ENCODE results near the gene ZNF503. TPM values are rescaled to one million over a fixed set of nuclear protein-coding genes. Genes with fewer than 3 reads are reported as not detected.
"Not testable (repeated sequence)": the region's sequence is repeated elsewhere in the genome, so short reads cannot be mapped to it uniquely, and the experiment has no call there.

The ZNF503 gene
- total RNA-seq, 1 experiment from 2014 or later = 1.9 TPM

DNA sequence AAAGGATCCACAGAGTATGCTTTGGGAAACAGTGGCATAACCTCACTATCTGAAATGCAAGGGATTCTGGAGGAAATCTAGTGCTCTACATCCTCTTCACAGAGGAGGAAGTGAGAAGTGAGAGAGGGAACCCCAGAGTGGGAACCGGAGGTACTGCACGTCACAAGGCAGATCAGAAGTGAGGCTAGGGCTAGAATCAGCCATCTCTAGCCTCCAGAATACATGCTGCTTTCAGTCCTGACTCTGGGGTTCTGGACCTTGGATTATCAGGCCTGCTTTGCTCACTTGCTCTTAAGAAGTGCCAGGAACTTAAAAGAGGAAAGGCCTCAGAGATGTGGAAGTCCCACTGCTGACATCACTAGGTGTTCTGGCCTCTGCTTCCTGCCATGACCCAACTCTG lies 25.7 kb downstream of the ZNF503 start:
- H3K27me3 ChIP-seq = peaks cover 3% of the 10 kb centered on the region; the same call in 1 of the 2 replicates
- H3K9me3 ChIP-seq (replicated peaks) = no peaks in the 10 kb centered on the region
- H3K4me3 ChIP-seq = no peak overlapping the region
- H3K27ac ChIP-seq = no peak overlapping the region
- H3K36me3 ChIP-seq = no peaks in the 10 kb centered on the region
- DNase-seq = no peak
- H3K4me1 ChIP-seq = no peaks in the 10 kb centered on the region

- Histone ChIP-seq H3K4me1 (no peaks in the 10 kb centered on the region), H3K9me3 (replicated peaks) (no peaks in the 10 kb centered on the region; the same call in 1 of the 2 replicates), H3K4me3 (no peak overlapping the region), H3K27ac (no peak overlapping the region), H3K27me3 (peaks cover 3% of the 10 kb centered on the region; the same call in 1 of the 2 replicates), H3K36me3 (no peaks in the 10 kb centered on the region)
- DNase-seq = no peak
These were observed 30.6 kb downstream of the ZNF503 start for GRCh38 chr10:75371010-75371409.

DNA sequence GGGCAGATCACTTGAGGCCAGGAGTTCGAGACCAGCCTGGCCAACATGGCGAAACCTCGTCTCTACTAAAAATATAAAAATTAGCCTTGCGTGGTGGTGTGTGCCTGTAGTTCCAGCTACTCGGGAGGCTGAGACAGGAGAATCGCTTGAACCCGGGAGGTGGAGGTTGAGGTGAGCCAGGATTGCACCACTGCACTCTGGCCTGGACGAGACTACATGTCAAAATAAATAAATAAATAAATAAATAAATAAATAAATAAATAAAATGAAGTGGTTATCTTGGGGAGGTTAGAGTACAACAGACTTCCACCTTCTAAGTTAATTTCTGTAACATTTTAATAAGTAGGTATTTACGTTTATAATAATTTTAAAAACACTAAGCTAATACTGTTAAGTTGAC lies 31.7 kb downstream of the ZNF503 start:
- not testable (repeated sequence) for H3K4me1 ChIP-seq; H3K27me3 ChIP-seq; DNase-seq; H3K36me3 ChIP-seq; H3K27ac ChIP-seq; H3K9me3 ChIP-seq (replicated peaks); H3K4me3 ChIP-seq

DNA sequence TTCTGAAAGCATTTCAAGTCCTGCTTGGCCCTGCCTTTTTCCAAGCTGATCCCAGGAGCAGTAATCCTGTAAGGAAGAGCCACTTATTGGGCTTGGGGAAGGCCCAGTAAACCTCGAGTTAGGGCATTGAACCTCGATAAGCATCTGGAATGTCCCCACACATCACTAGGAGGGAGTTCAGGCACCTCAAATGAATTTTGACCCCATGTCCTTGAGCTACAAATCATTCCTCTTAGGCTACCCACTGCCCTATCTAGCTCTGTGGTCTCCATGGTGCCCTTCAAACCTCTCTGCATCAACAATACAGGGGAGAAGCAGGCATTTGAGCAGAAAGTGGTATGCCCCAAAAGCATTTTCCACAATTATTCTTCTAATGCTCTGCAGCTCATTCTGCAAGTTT lies 33.7 kb downstream of the ZNF503 start:
- DNase-seq = no peak
- Histone ChIP-seq H3K27ac (no peak overlapping the region), H3K27me3 (peaks cover 12% of the 10 kb centered on the region), H3K36me3 (no peaks in the 10 kb centered on the region), H3K4me3 (no peak overlapping the region), H3K4me1 (no peaks in the 10 kb centered on the region), H3K9me3 (replicated peaks) (no peaks in the 10 kb centered on the region; the same call in 1 of the 2 replicates)

GRCh38 chr10:75367021-75367487 lies 34.5 kb downstream of the ZNF503 start:
- Histone ChIP-seq H3K27ac (no peak overlapping the region), H3K27me3 (peaks cover 12% of the 10 kb centered on the region), H3K36me3 (no peaks in the 10 kb centered on the region), H3K9me3 (replicated peaks) (no peaks in the 10 kb centered on the region; the same call in 1 of the 2 replicates), H3K4me1 (no peaks in the 10 kb centered on the region), H3K4me3 (no peak overlapping the region)
- DNase-seq = no peak

DNA sequence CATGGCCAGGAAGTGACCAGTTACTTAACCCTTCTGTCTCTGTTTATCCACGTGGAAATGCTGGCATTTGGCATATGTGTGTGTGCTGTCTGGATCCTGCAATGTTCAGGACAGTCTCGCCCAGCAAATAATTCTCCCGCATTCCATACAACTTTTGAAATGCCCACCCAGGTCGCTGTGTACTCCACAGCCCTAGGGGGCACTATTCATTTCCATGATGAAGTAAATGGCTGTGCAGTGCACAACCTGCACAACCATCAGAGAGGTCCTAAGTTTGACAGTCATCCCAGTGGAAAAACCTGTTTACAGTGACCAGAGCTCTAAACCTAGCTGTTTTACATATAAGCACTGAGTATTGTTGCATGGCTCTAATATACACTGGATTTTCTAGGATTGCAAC lies 38.1 kb downstream of the ZNF503 start:
- no peak for DNase-seq
- H3K9me3 ChIP-seq (replicated peaks) = no peaks in the 10 kb centered on the region
- H3K27ac ChIP-seq = no peak overlapping the region
- H3K4me3 ChIP-seq = no peak overlapping the region
- peaks cover 9% of the 10 kb centered on the region for H3K27me3 ChIP-seq
- no peaks in the 10 kb centered on the region for H3K36me3 ChIP-seq
- peaks cover 10% of the 10 kb centered on the region for H3K4me1 ChIP-seq

DNA sequence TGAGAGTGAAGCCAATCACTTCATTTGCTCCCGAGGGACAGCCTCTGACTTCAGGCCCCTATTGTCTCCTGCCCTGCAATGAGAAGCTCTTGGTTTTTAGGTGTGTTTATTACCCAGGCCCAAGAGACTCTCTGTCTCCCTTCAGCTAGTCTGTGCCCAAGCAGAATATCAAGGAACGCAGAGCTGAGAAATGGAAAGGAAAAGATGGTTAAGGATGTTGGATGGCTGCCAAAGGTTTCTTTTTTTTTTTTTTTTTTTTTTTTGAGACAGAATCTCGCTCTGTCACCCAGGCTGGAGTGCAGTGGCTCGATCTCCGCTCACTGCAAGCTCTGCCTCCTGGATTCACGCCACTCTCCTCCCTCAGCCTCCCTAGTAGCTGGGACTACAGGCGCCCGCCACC lies 41.7 kb downstream of the ZNF503 start:
- peak overlapping the region; percentile 72 for H3K27ac ChIP-seq
- H3K9me3 ChIP-seq (replicated peaks) = not testable (repeated sequence)

GRCh38 chr10:75358835-75359421 lies 42.6 kb downstream of the ZNF503 start:
- Histone ChIP-seq H3K9me3 (replicated peaks) (no peaks in the 10 kb centered on the region), H3K4me3 (no peak overlapping the region), H3K27me3 (no peaks in the 10 kb centered on the region; the same call in 1 of the 2 replicates), H3K27ac (peak overlapping the region; percentile 72), H3K36me3 (no peaks in the 10 kb centered on the region), H3K4me1 (peaks cover 14% of the 10 kb centered on the region)
- peak; percentile 64 for DNase-seq

More for the DNA sequence above, 41.7 kb downstream of the ZNF503 start:
- H3K4me1 ChIP-seq = peaks cover 14% of the 10 kb centered on the region
- not testable (repeated sequence) for H3K27me3 ChIP-seq, H3K36me3 ChIP-seq, H3K4me3 ChIP-seq, DNase-seq

GRCh38 chr10:75358132-75358531 lies 43.4 kb downstream of the ZNF503 start:
- H3K36me3 ChIP-seq = no peaks in the 10 kb centered on the region
- peak overlapping the region; percentile 72 for H3K27ac ChIP-seq
- no peaks in the 10 kb centered on the region for H3K27me3 ChIP-seq
- peaks cover 17% of the 10 kb centered on the region for H3K4me1 ChIP-seq
- no peak overlapping the region for H3K4me3 ChIP-seq
- DNase-seq = no peak
- no peaks in the 10 kb centered on the region for H3K9me3 ChIP-seq (replicated peaks)

GRCh38 chr10:75357500-75357899 lies 44.1 kb downstream of the ZNF503 start:
- Histone ChIP-seq H3K9me3 (replicated peaks) (no peaks in the 10 kb centered on the region), H3K4me1 (peaks cover 21% of the 10 kb centered on the region), H3K4me3 (no peak overlapping the region), H3K27me3 (no peaks in the 10 kb centered on the region), H3K27ac (no peak overlapping the region), H3K36me3 (no peaks in the 10 kb centered on the region)
- DNase-seq = no peak

GRCh38 chr10:75356484-75356883 lies 45.1 kb downstream of the ZNF503 start:
- Histone ChIP-seq H3K4me1 (peaks cover 27% of the 10 kb centered on the region), H3K4me3 (no peak overlapping the region), H3K36me3 (no peaks in the 10 kb centered on the region), H3K9me3 (replicated peaks) (no peaks in the 10 kb centered on the region), H3K27ac (no peak overlapping the region), H3K27me3 (no peaks in the 10 kb centered on the region)
- no peak for DNase-seq

GRCh38 chr10:75355706-75356105 lies 45.9 kb downstream of the ZNF503 start:
- DNase-seq = no peak
- Histone ChIP-seq H3K36me3 (no peaks in the 10 kb centered on the region), H3K27me3 (no peaks in the 10 kb centered on the region), H3K4me3 (no peak overlapping the region), H3K27ac (no peak overlapping the region), H3K9me3 (replicated peaks) (no peaks in the 10 kb centered on the region), H3K4me1 (peaks cover 27% of the 10 kb centered on the region)

DNA sequence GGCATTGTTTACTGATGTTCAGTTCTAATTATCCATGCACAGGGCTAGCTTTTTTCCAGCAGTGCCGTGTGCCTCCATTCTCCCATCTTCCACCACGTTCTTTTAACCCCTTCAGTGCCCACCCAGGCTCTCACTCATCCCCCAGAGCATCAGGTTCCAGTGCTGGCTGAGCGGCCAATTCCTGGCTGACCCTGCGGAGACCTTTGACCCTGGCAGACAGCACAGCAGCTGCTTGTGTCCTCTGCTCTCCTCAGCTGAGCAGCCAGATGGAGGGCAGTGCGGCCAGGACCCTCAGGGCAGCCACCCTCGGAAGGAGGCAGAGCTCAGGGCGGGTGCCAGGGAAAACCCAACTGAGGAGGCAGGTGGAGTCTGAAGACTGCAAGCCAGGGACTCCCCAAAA lies 48.4 kb downstream of the ZNF503 start:
- H3K9me3 ChIP-seq (replicated peaks) = no peaks in the 10 kb centered on the region
- H3K27me3 ChIP-seq = no peaks in the 10 kb centered on the region
- H3K4me1 ChIP-seq = peaks cover 14% of the 10 kb centered on the region
- no peak overlapping the region for H3K4me3 ChIP-seq
- peak overlapping the region; percentile 25 for H3K27ac ChIP-seq
- no peak for DNase-seq
- H3K36me3 ChIP-seq = no peaks in the 10 kb centered on the region

DNA sequence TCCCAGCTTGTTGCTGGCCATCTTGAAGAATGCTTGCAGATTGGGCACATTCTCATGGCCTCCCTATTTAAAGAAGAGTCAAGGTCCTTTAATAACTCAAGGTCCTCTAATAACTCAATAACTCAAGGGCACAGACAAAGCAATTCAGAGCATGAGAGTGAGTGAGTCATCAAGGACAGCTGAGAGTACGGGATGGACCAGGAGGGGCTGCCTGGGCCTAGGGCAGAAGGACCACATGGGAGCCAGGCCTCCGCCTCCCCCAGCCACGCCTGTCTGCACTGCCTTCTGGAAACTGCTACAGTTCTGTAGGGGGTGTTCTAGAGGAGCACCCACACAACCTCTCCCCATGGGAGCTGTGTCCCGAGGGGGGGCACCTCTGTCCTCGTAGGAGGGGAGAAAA lies 48.9 kb downstream of the ZNF503 start:
- Histone ChIP-seq H3K9me3 (replicated peaks) (no peaks in the 10 kb centered on the region), H3K36me3 (no peaks in the 10 kb centered on the region), H3K4me1 (peaks cover 13% of the 10 kb centered on the region), H3K27me3 (no peaks in the 10 kb centered on the region), H3K27ac (peak overlapping the region; percentile 25), H3K4me3 (no peak overlapping the region)
- peak; percentile 64 to 66 for DNase-seq

DNA sequence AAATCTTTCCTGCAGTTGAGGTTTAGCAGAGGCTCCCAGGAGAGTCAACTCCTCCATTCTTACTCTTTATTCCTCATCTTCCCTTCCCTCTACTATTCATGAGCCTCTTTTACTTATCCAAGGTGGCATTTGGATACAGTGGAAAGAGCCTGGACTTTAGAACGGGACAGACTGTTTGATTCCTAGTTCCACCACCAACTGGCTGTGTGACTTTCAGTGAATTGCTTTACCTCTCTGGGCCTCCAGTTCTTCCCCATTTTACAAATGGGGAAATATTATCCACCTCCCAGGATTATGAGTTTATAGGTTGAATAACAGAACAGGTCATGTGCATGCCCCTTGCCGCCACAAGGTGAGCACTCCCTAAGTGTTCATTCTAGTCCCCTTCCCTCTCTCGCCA lies 49.9 kb downstream of the ZNF503 start:
- H3K4me1 ChIP-seq = peaks cover 13% of the 10 kb centered on the region
- H3K27me3 ChIP-seq = no peaks in the 10 kb centered on the region
- H3K27ac ChIP-seq = no peak overlapping the region
- no peaks in the 10 kb centered on the region for H3K9me3 ChIP-seq (replicated peaks)
- no peak for DNase-seq
- H3K36me3 ChIP-seq = no peaks in the 10 kb centered on the region
- H3K4me3 ChIP-seq = no peak overlapping the region

- no peak overlapping the region for H3K4me3 ChIP-seq
- DNase-seq = no peak
- H3K27ac ChIP-seq = no peak overlapping the region
- H3K4me1 ChIP-seq = peaks cover 13% of the 10 kb centered on the region
- H3K36me3 ChIP-seq = no peaks in the 10 kb centered on the region
- H3K27me3 ChIP-seq = no peaks in the 10 kb centered on the region
- no peaks in the 10 kb centered on the region for H3K9me3 ChIP-seq (replicated peaks)
These were observed 50.8 kb downstream of the ZNF503 start for GRCh38 chr10:75350791-75351190.
